NT2/D1 (cell line): ENCODE results near the gene IMPDH2.

Experiments used
- DNase-seq: peaks from one replicate; pipeline ENCODE4 v3.0.0-alpha.2; 2011; ENCODE audit warnings: low read depth, low spot score
- H3K27me3 ChIP-seq: 2 replicates; pipeline ENCODE4 v1.6.0; 2011; ENCODE audit warnings: mild to moderate bottlenecking; ENCODE audit not compliant: insufficient read length, insufficient read depth
- H3K36me3 ChIP-seq: 2 replicates; pipeline ENCODE4 v1.6.1; 2011; ENCODE audit warnings: mild to moderate bottlenecking, low read length, mixed read lengths; ENCODE audit not compliant: insufficient read depth, insufficient read length
- H3K4me1 ChIP-seq: 2 replicates; pipeline ENCODE4 v1.5.1; 2011; ENCODE audit not compliant: insufficient read depth, insufficient read length
- H3K4me3 ChIP-seq: 2 replicates; pipeline ENCODE4 v1.5.1; 2011; ENCODE audit warnings: low read depth; ENCODE audit not compliant: insufficient read length
- H3K9ac ChIP-seq: 2 replicates; pipeline ENCODE4 v1.6.0; 2011; ENCODE audit warnings: low read depth; ENCODE audit not compliant: insufficient read length
- H3K9me3 ChIP-seq: 2 replicates; pipeline ENCODE4 v1.5.1; 2011; ENCODE audit warnings: mild to moderate bottlenecking, low read length; ENCODE audit not compliant: insufficient read depth
- SUZ12 ChIP-seq: IDR thresholded peaks from 2 replicates; pipeline ENCODE4 v1.6.1; 2011; ENCODE audit not compliant: insufficient read length, insufficient read depth; ENCODE audit errors: extremely low read depth
- YY1 ChIP-seq: IDR thresholded peaks from 2 replicates; pipeline ENCODE4 v1.6.1; 2011; ENCODE audit not compliant: insufficient read length, insufficient read depth
- ZNF274 ChIP-seq: IDR thresholded peaks from 2 replicates; pipeline ENCODE4 v1.6.1; 2011; ENCODE audit warnings: mild to moderate bottlenecking, low read depth, low read length

Gene IMPDH2

GRCh38 chr3:49035281-49035680, 6.1 kb upstream of the IMPDH2 start:
- H3K27me3 ChIP-seq = no peaks in the 10 kb centered on the region
- no peaks in the 10 kb centered on the region for H3K4me1 ChIP-seq
- no peak for DNase-seq
- H3K4me3 ChIP-seq = no peak overlapping the region
- H3K9ac ChIP-seq = no peak overlapping the region
- no peaks in the 10 kb centered on the region for H3K9me3 ChIP-seq
- peaks cover 90% of the 10 kb centered on the region for H3K36me3 ChIP-seq
- TF ChIP-seq ZNF274 = no peak
- no peak for TF ChIP-seq SUZ12
- no peak for TF ChIP-seq YY1

GRCh38 chr3:49034650-49035049, 5.5 kb upstream of the IMPDH2 start:
- no peak for TF ChIP-seq SUZ12
- no peak for TF ChIP-seq ZNF274
- TF ChIP-seq YY1 = no peak
- peak overlapping the region; percentile 18 for H3K9ac ChIP-seq
- no peaks in the 10 kb centered on the region for H3K4me1 ChIP-seq
- no peaks in the 10 kb centered on the region for H3K9me3 ChIP-seq
- H3K4me3 ChIP-seq = no peak overlapping the region
- no peaks in the 10 kb centered on the region for H3K27me3 ChIP-seq
- DNase-seq = no peak
- H3K36me3 ChIP-seq = peaks cover 90% of the 10 kb centered on the region

- TF ChIP-seq SUZ12 (no peak), YY1 (no peak), ZNF274 (no peak)
- peaks cover 7% of the 10 kb centered on the region for H3K4me1 ChIP-seq
- DNase-seq = no peak
- no peak overlapping the region for H3K4me3 ChIP-seq
- H3K9ac ChIP-seq = no peak overlapping the region
- H3K27me3 ChIP-seq = no peaks in the 10 kb centered on the region
- no peaks in the 10 kb centered on the region for H3K9me3 ChIP-seq
- H3K36me3 ChIP-seq = peaks cover 83% of the 10 kb centered on the region
Measured at GRCh38 chr3:49032646-49033304, 3.6 kb upstream of the IMPDH2 start.

GRCh38 chr3:49030321-49030720, 1.1 kb upstream of the IMPDH2 start:
- no peak overlapping the region for H3K9ac ChIP-seq

GRCh38 chr3:49029563-49029884, 326 bp upstream of the IMPDH2 start:
- H3K27me3 ChIP-seq = no peaks in the 10 kb centered on the region
- H3K4me1 ChIP-seq = peaks cover 19% of the 10 kb centered on the region
- peak overlapping the region; percentile 77 for H3K4me3 ChIP-seq
- TF ChIP-seq SUZ12 = no peak
- TF ChIP-seq ZNF274 = no peak
- TF ChIP-seq YY1 = no peak
- H3K9ac ChIP-seq = peak overlapping the region; percentile 99
- H3K9me3 ChIP-seq = no peaks in the 10 kb centered on the region
- H3K36me3 ChIP-seq = peaks cover 87% of the 10 kb centered on the region
- no peak for DNase-seq

More at GRCh38 chr3:49030321-49030720, 1.1 kb upstream of the IMPDH2 start:
- no peak for DNase-seq
- peaks cover 15% of the 10 kb centered on the region for H3K4me1 ChIP-seq
- H3K27me3 ChIP-seq = no peaks in the 10 kb centered on the region
- TF ChIP-seq ZNF274 = no peak
- no peak for TF ChIP-seq SUZ12
- no peak for TF ChIP-seq YY1
- no peak overlapping the region for H3K4me3 ChIP-seq
- peaks cover 87% of the 10 kb centered on the region for H3K36me3 ChIP-seq
- H3K9me3 ChIP-seq = no peaks in the 10 kb centered on the region

- H3K4me1 ChIP-seq = peaks cover 20% of the 10 kb centered on the region
- H3K36me3 ChIP-seq = peaks cover 90% of the 10 kb centered on the region
- no peaks in the 10 kb centered on the region for H3K27me3 ChIP-seq
- no peak for TF ChIP-seq YY1
- no peak for TF ChIP-seq SUZ12
- TF ChIP-seq ZNF274 = no peak
- peak overlapping the region; percentile 99 for H3K9ac ChIP-seq
- no peak for DNase-seq
- peak overlapping the region; percentile 77 for H3K4me3 ChIP-seq
- no peaks in the 10 kb centered on the region for H3K9me3 ChIP-seq
Measured at GRCh38 chr3:49028298-49028672, 913 bp downstream of the IMPDH2 start.

- DNase-seq = no peak
- Histone ChIP-seq H3K4me3 (no peak overlapping the region), H3K4me1 (peaks cover 22% of the 10 kb centered on the region), H3K9me3 (no peaks in the 10 kb centered on the region), H3K36me3 (peaks cover 90% of the 10 kb centered on the region), H3K9ac (no peak overlapping the region), H3K27me3 (no peaks in the 10 kb centered on the region)
- TF ChIP-seq SUZ12 = no peak
- TF ChIP-seq YY1 = no peak
- no peak for TF ChIP-seq ZNF274
Measured at GRCh38 chr3:49027634-49028033, 1.6 kb downstream of the IMPDH2 start.
